CD14-positive monocyte (primary cell): Measurements from ENCODE around the gene SNAP29. TPM values are rescaled to one million over a fixed set of nuclear protein-coding genes. Genes with fewer than 3 reads are reported as not detected.
"Not testable (repeated sequence)": the region's sequence is repeated elsewhere in the genome, so short reads cannot be mapped to it uniquely, and the experiment has no call there.

ENCODE experiments used
- DNase-seq, 3 donors: peaks; one replicate each; pipeline ENCODE4 v3.0.0-alpha.2; 2011 to 2022
- H2AFZ ChIP-seq: 2 replicates; pipeline ENCODE4 v1.6.0; 2012; ENCODE audit warnings: mild to moderate bottlenecking, low read depth, low read length, inconsistent platforms; ENCODE audit not compliant: insufficient read depth, poor library complexity, severe bottlenecking
- H3K27ac ChIP-seq, 2 donors: 1 replicate in 1 of 2; 2 replicates in 1 of 2; pipeline ENCODE4 v1.5.1; 2012 to 2013; ENCODE audit warnings: low read length in 2 of 2, control low read depth in 1 of 2, inconsistent platforms in 1 of 2, low read depth in 1 of 2, mild to moderate bottlenecking in 1 of 2
- H3K27me3 ChIP-seq, 2 donors: one replicate each; pipeline versions ENCODE4 v1.6.0 to v1.6.1; 2011 to 2013; ENCODE audit warnings: low read length in 2 of 2; ENCODE audit not compliant: control insufficient read depth in 2 of 2, insufficient read depth in 2 of 2
- H3K36me3 ChIP-seq, 2 donors: replicated peaks in 1 of 2; 1 replicate in 1 of 2; 2 replicates in 1 of 2; pipeline versions ENCODE4 v1.5.1 to v1.6.1; 2012 to 2013; ENCODE audit warnings: low read length in 2 of 2, control low read depth in 1 of 2, inconsistent platforms in 1 of 2, mild to moderate bottlenecking in 1 of 2; ENCODE audit not compliant: insufficient read depth in 2 of 2, control insufficient read depth in 1 of 2
- H3K4me1 ChIP-seq, 2 donors: 1 replicate in 1 of 2; 2 replicates in 1 of 2; pipeline versions ENCODE4 v1.5.1 to v1.6.1; 2012 to 2013; ENCODE audit warnings: low read length in 2 of 2, control low read depth in 1 of 2, inconsistent platforms in 1 of 2, mild to moderate bottlenecking in 1 of 2, moderate library complexity in 1 of 2; ENCODE audit not compliant: insufficient read depth in 2 of 2, control insufficient read depth in 1 of 2
- H3K4me2 ChIP-seq: replicated peaks from 2 replicates; pipeline ENCODE3; 2012; ENCODE audit warnings: low read length, moderate library complexity, mild to moderate bottlenecking; ENCODE audit not compliant: poor library complexity, severe bottlenecking; ENCODE audit errors: extremely low read depth
- H3K4me3 ChIP-seq, 3 experiments: fragments of 200-600 bp in 1 of 3; sonication (generic) in 1 of 3; replicated peaks in 1 of 3; 1 replicate in 2 of 3; 2 replicates in 1 of 3; pipeline ENCODE4 v1.5.1; 2011 to 2013; ENCODE audit warnings: low read length in 3 of 3, mild to moderate bottlenecking in 3 of 3, control low read depth in 2 of 3, low read depth in 2 of 3, inconsistent platforms in 1 of 3, moderate library complexity in 1 of 3
- H3K79me2 ChIP-seq: 2 replicates; pipeline ENCODE4 v1.6.0; 2012; ENCODE audit warnings: mild to moderate bottlenecking, control low read depth, inconsistent platforms, low read length, moderate library complexity; ENCODE audit not compliant: insufficient read depth
- H3K9ac ChIP-seq: 2 replicates; pipeline ENCODE4 v1.6.0; 2017; ENCODE audit warnings: low read length, mild to moderate bottlenecking; ENCODE audit not compliant: insufficient read depth, poor library complexity, severe bottlenecking
- H3K9me3 ChIP-seq, 2 donors: replicated peaks in 1 of 2; 1 replicate in 1 of 2; 2 replicates in 1 of 2; pipeline versions ENCODE4 v1.5.1 to v1.6.1; 2012 to 2013; ENCODE audit warnings: low read length in 2 of 2, control low read depth in 1 of 2; ENCODE audit not compliant: control insufficient read depth in 1 of 2, insufficient read depth in 1 of 2
- H4K20me1 ChIP-seq: 2 replicates; pipeline ENCODE4 v1.6.0; 2012; ENCODE audit warnings: mild to moderate bottlenecking, low read length, control low read depth, moderate library complexity; ENCODE audit not compliant: insufficient read depth
- H3K27ac Mint-ChIP-seq, 7 donors: one replicate each; pipeline ENCODE4 v1.8.0; 2020; ENCODE audit warnings: mild to moderate bottlenecking in 7 of 7, mixed read lengths in 7 of 7, moderate library complexity in 6 of 7, inconsistent platforms in 2 of 7
- H3K27me3 Mint-ChIP-seq, 3 donors: one replicate each; pipeline ENCODE4 v1.8.0; 2021 to 2022; ENCODE audit warnings: low read depth in 3 of 3, mild to moderate bottlenecking in 3 of 3, mixed read lengths in 3 of 3, moderate library complexity in 3 of 3, inconsistent platforms in 1 of 3
- H3K36me3 Mint-ChIP-seq, 2 donors: one replicate each; pipeline ENCODE4 v1.8.0; 2020; ENCODE audit warnings: mixed read lengths in 2 of 2, inconsistent platforms in 1 of 2, mild to moderate bottlenecking in 1 of 2
- H3K4me1 Mint-ChIP-seq: one replicate; pipeline ENCODE4 v1.8.0; 2020; ENCODE audit warnings: mild to moderate bottlenecking, mixed read lengths
- H3K4me3 Mint-ChIP-seq, 2 donors: one replicate each; pipeline ENCODE4 v1.8.0; 2020; ENCODE audit warnings: mild to moderate bottlenecking in 2 of 2, mixed read lengths in 2 of 2, moderate library complexity in 1 of 2
- H3K9me3 Mint-ChIP-seq, 7 donors: one replicate each; pipeline ENCODE4 v1.8.0; 2020 to 2022; ENCODE audit warnings: mixed read lengths in 7 of 7, mild to moderate bottlenecking in 6 of 7, moderate library complexity in 6 of 7, inconsistent platforms in 2 of 7
- CTCF ChIP-seq: fragments of 200-600 bp; IDR thresholded peaks from one replicate; pipeline ENCODE4 v1.8.0; 2022; ENCODE audit warnings: antibody characterized with exemption, mild to moderate bottlenecking
- WGBS: methylation state at CpG from one replicate; pipeline ENCODE4 v1.1.5; 2013; ENCODE audit warnings: missing lambda C conversion rate; ENCODE audit not compliant: insufficient coverage; 5-methylcytosine and 5-hydroxymethylcytosine counted together
- intact Hi-C, 2 donors: fragments of 100-400 bp; cut with micrococcal nuclease; formaldehyde crosslinking; loops; one replicate each; pipeline versions ENCODE4 v1.15.0 to v1.15.1; 2023
- polyA plus RNA-seq, 3 donors: library from polyadenylated mRNA; depleted of rRNA in 1 of 3; unstranded in 2 of 3; stranded (reverse) in 1 of 3; fragments of 300-500 nt in 2 of 3; fragments of >200 nt in 1 of 3; fragmentation: Illumina TruSeq in 2 of 3; gene quantifications; 1 replicate in 2 of 3; 2 replicates in 1 of 3; pipeline ENCODE4 v1.2.3, GENCODE V29; 2012 to 2021

Gene SNAP29
- polyA plus RNA-seq, 3 donors, result 22.3 to 32.8 (median 28.9) TPM

GRCh38 chr22:20890975-20891374 lies 32.2 kb downstream of the SNAP29 start:
- Mint-ChIP-seq H3K4me1 (no peaks in the 10 kb centered on the region), H3K4me3 (no peak overlapping the region), H3K27ac (no peak overlapping the region), H3K27me3 (peaks cover 0 to 3% (median 1%) of the 10 kb centered on the region in 3 donors), H3K36me3 (peaks cover 32 to 38% of the 10 kb centered on the region in 2 donors), H3K9me3 (no peaks in the 10 kb centered on the region)
- H3K9me3 ChIP-seq, result no peaks in the 10 kb centered on the region
- no peaks in the 10 kb centered on the region for H3K27me3 ChIP-seq
- H3K36me3 ChIP-seq, result peaks cover 35 to 42% of the 10 kb centered on the region in 2 donors
- no peaks in the 10 kb centered on the region for H3K4me1 ChIP-seq
- no peak overlapping the region for H3K27ac ChIP-seq
- DNase-seq, result no peak
- H4K20me1 ChIP-seq, result no peaks in the 10 kb centered on the region
- H3K79me2 ChIP-seq, result no peaks in the 10 kb centered on the region
- H3K4me3 ChIP-seq, result no peak overlapping the region
- TF ChIP-seq CTCF, result no peak
- H3K4me2 ChIP-seq, result no peak overlapping the region
- intact Hi-C loops, result no loop called here
- WGBS, result 100% methylated on average over 4 of the region's 6 CpGs
- no peak overlapping the region for H2AFZ ChIP-seq
- H3K9ac ChIP-seq, result no peak overlapping the region

- H3K4me3 Mint-ChIP-seq, H3K27me3 ChIP-seq, H3K79me2 ChIP-seq, H3K4me1 ChIP-seq, H3K27ac ChIP-seq, H3K4me2 ChIP-seq, H3K36me3 ChIP-seq, H2AFZ ChIP-seq, DNase-seq, H3K9me3 ChIP-seq, H3K4me1 Mint-ChIP-seq, H3K9ac ChIP-seq, H3K4me3 ChIP-seq, H4K20me1 ChIP-seq, H3K36me3 Mint-ChIP-seq, H3K27ac Mint-ChIP-seq, H3K27me3 Mint-ChIP-seq, H3K9me3 Mint-ChIP-seq, intact Hi-C loops: not testable (repeated sequence)
- 89% methylated on average over 3 of the region's 7 CpGs for WGBS
These were observed 38.9 kb downstream of the SNAP29 start for GRCh38 chr22:20897737-20898136.
